ENCODE data around the gene UBAC1. TPM values are rescaled to one million over a fixed set of nuclear protein-coding genes. Genes with fewer than 3 reads are reported as not detected.
A peak's percentile ranks its signal among the peaks of the same experiment; 100 is the strongest.

Gene UBAC1
- total and polyA plus RNA-seq, 10 of the 15 experiments (the other 5 are each of a cell fraction or from before 2014, with no cell fraction given), result 16.7 to 54.6 (median 38.5) TPM

- TF ChIP-seq HDAC2 (IDR thresholded peaks at IDR 0.05) (no peak), PRDM15 (CRISPR knock-in tag; IDR thresholded peaks at IDR 0.05) (no peak), MEF2A (IDR thresholded peaks at IDR 0.05; ENCODE audit: insufficient read depth, low read depth, low read length) (no peak), BHLHE40 (IDR thresholded peaks at IDR 0.05; ENCODE audit: borderline replicate concordance in 1 of 2, low read depth in 2 of 2, low read length in 1 of 2) (no peak; a peak in 1 of 4 replicates), TCF12 (IDR thresholded peaks at IDR 0.05; ENCODE audit: low read depth, low read length) (peak; percentile 30; the same call in 1 of the 2 replicates), POLR2AphosphoS2 (IDR thresholded peaks at IDR 0.05; ENCODE audit: low read depth, low read length) (no peak), CREB1 (IDR thresholded peaks at IDR 0.05; ENCODE audit: low read depth) (no peak), HDGF (IDR thresholded peaks at IDR 0.05) (peak; percentile 88; the same call in 1 of the 2 replicates), ETV6 (conservative IDR thresholded peaks at IDR 0.05 in 1 of 2, IDR thresholded peaks at IDR 0.05 in 1 of 2; ENCODE audit: borderline replicate concordance in 1 of 2, low read depth in 1 of 2) (no peak), MLLT1 (IDR thresholded peaks at IDR 0.05) (no peak), ZBTB11 (CRISPR knock-in tag; IDR thresholded peaks at IDR 0.05) (no peak), CTCF (IDR thresholded peaks at IDR 0.05 in 2 of 3, conservative IDR thresholded peaks at IDR 0.05 in 1 of 3; ENCODE audit: control insufficient read depth in 2 of 3, extremely low read depth in 1 of 3, insufficient read depth in 1 of 3, low read depth in 3 of 3, low read length in 3 of 3) (0 out of 6 replicates have a peak, but pooled peaks of 1 of the 3 experiments have one; percentile 13), PKNOX1 (IDR thresholded peaks at IDR 0.05) (peak; percentile 76), IRF5 (IDR thresholded peaks at IDR 0.05; ENCODE audit: borderline replicate concordance) (no peak)
These were observed 73.6 kb downstream of the UBAC1 start (continued) for GRCh38 chr9:135887585-135888050.
